ENCODE measurements around the gene UMPS. TPM values are rescaled to one million over a fixed set of nuclear protein-coding genes. Genes with fewer than 3 reads are reported as not detected.

Gene UMPS
- total RNA-seq, 4 donors from 2014 or later, result 11.6 to 33.5 (median 29.2) TPM

- Histone ChIP-seq H3K4me3 (no peak overlapping the region), H3K4me1 (peaks cover 9 to 59% (median 27%) of the 10 kb centered on the region in 3 donors), H3K27ac (peak overlapping the region in 2 of 4 donors; percentile 13 to 47), H3K36me3 (peaks cover 0 to 76% (median 11%) of the 10 kb centered on the region in 3 donors), H3K27me3 (no peaks in the 10 kb centered on the region), H3K9me3 (no peaks in the 10 kb centered on the region)
- WGBS, 2 donors, result 62 to 90% methylated on average over 4 of the region's 7 CpGs
- intact Hi-C loops (cut with DNase I), result loop anchor here (5.0 kb wide), 1 partner anchor 127 kb away; no protein-coding TSS in a partner anchor
- DNase-seq, result no peak
- TF ChIP-seq POLR2A (IDR thresholded peaks at IDR 0.05) (no peak), CTCF (IDR thresholded peaks at IDR 0.05) (no peak)
These were observed 44.7 kb downstream of the UMPS start for GRCh38 chr3:124774841-124775402.

- Histone ChIP-seq H3K4me3 (no peak overlapping the region), H3K4me1 (peaks cover 17 to 59% (median 34%) of the 10 kb centered on the region in 3 donors), H3K27ac (no peak overlapping the region), H3K36me3 (peaks cover 0 to 76% (median 11%) of the 10 kb centered on the region in 3 donors), H3K9me3 (no peaks in the 10 kb centered on the region), H3K27me3 (no peaks in the 10 kb centered on the region)
- intact Hi-C loops (cut with DNase I), result loop anchor here (5.0 kb wide), 1 partner anchor 126 kb away; no protein-coding TSS in a partner anchor
- no peak for TF ChIP-seq CTCF (IDR thresholded peaks at IDR 0.05)
- TF ChIP-seq POLR2A (IDR thresholded peaks at IDR 0.05), result no peak
- no peak for DNase-seq
- WGBS, 2 donors, result 92% methylated on average over 5 of the region's 9 CpGs; no CpG with 5 or more reads in 1 of the 2 donors
These were observed 45.6 kb downstream of the UMPS start for GRCh38 chr3:124775877-124776276.

GRCh38 chr3:124776856-124777255, 46.6 kb downstream of the UMPS start:
- no peaks in the 10 kb centered on the region for H3K27me3 ChIP-seq
- H3K9me3 ChIP-seq, result no peaks in the 10 kb centered on the region
- peaks cover 27 to 59% (median 35%) of the 10 kb centered on the region in 3 donors for H3K4me1 ChIP-seq
- WGBS, 2 donors, result 83 to 96% methylated on average over 2 of the region's 5 CpGs
- intact Hi-C loops (cut with DNase I), result loop anchor here (5.0 kb wide), 1 partner anchor 125 kb away; no protein-coding TSS in a partner anchor
- TF ChIP-seq POLR2A (IDR thresholded peaks at IDR 0.05) (no peak), CTCF (IDR thresholded peaks at IDR 0.05) (no peak)
- no peak overlapping the region for H3K27ac ChIP-seq
- no peak for DNase-seq
- peaks cover 0 to 68% (median 11%) of the 10 kb centered on the region in 3 donors for H3K36me3 ChIP-seq
- no peak overlapping the region for H3K4me3 ChIP-seq

GRCh38 chr3:124777762-124778470, 47.7 kb downstream of the UMPS start:
- no peak for DNase-seq
- peaks cover 28 to 59% (median 28%) of the 10 kb centered on the region in 3 donors for H3K4me1 ChIP-seq
- H3K4me3 ChIP-seq, result no peak overlapping the region
- WGBS, 2 donors, result 85 to 87% methylated on average over 3 to 5 of the region's 5 CpGs
- H3K9me3 ChIP-seq, result no peaks in the 10 kb centered on the region
- intact Hi-C loops (cut with DNase I), result loop anchor here (5.0 kb wide), 1 partner anchor 124 kb away; no protein-coding TSS in a partner anchor
- peaks cover 0 to 57% (median 11%) of the 10 kb centered on the region in 3 donors for H3K36me3 ChIP-seq
- H3K27me3 ChIP-seq, result no peaks in the 10 kb centered on the region
- no peak for TF ChIP-seq CTCF (IDR thresholded peaks at IDR 0.05)
- TF ChIP-seq POLR2A (IDR thresholded peaks at IDR 0.05), result no peak
- H3K27ac ChIP-seq, result peak overlapping the region in 1 of 4 donors; percentile 87

- no peak for TF ChIP-seq POLR2A (IDR thresholded peaks at IDR 0.05)
- TF ChIP-seq CTCF (IDR thresholded peaks at IDR 0.05), result no peak
- intact Hi-C loops (cut with DNase I), result loop anchor here (5.0 kb wide), 1 partner anchor 123 kb away; no protein-coding TSS in a partner anchor
- Histone ChIP-seq H3K9me3 (no peaks in the 10 kb centered on the region), H3K36me3 (peaks cover 0 to 47% (median 5%) of the 10 kb centered on the region in 3 donors), H3K27me3 (no peaks in the 10 kb centered on the region), H3K4me3 (no peak overlapping the region), H3K4me1 (peaks cover 25 to 59% (median 28%) of the 10 kb centered on the region in 3 donors), H3K27ac (peak overlapping the region in 3 of 4 donors; percentile 87 to 93 (median 87))
- 68% methylated on average over 5 to 7 of the region's 7 CpGs for WGBS, 2 donors
- DNase-seq, result no peak
These were observed 48.9 kb downstream of the UMPS start for GRCh38 chr3:124779116-124779515.

All from esophagus squamous epithelium (tissue), 5 donors.